HG02642 (cell line): ENCODE results near the gene CNTN3.

Source experiments
- ATAC-seq: cut with Tn5 transposase; IDR thresholded peaks from one replicate; pipeline ENCODE4 v1.9.1; 2021; ENCODE audit warnings: mild to moderate bottlenecking; ENCODE audit not compliant: unreplicated experiment, poor library complexity

CNTN3 gene

DNA sequence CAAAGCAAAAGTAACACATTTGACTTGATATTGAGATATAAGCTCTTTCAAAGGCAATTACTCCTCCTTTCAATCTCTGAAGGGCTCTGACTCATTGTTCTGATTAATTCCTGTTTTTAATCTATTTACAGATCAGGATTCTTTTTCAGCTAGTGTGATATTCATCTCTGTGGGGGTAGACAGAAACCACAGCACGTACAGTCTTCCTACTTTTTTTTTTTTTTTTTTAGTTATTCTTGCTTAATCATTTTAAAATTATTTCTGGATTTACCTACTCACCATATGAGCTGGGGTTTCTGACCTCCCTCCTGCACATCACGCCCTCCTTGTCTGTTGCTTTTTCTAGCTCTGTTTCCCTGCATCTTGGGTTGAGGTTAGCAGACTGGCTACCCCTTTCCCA is 1.4 kb downstream of the CNTN3 start:
- no peak for ATAC-seq

DNA sequence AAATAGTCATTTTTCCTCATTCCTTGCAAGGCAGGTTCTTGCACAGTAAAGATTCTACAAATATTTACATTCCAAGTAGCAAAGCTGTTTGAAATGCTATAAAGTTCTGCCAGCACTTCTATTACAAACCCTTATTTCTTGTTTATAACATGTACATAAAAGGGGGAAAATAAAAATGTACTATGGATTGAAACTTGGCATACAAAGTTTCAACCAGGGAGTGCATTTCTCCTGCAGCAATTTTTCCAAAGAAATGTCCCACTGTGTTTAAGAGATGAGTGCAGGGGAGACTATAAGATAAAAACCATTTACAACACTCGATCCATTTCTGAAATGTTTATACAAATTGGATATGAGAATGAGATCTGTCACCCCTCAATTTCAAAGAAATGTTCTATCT is 3.3 kb downstream of the CNTN3 start:
- no peak for ATAC-seq

DNA sequence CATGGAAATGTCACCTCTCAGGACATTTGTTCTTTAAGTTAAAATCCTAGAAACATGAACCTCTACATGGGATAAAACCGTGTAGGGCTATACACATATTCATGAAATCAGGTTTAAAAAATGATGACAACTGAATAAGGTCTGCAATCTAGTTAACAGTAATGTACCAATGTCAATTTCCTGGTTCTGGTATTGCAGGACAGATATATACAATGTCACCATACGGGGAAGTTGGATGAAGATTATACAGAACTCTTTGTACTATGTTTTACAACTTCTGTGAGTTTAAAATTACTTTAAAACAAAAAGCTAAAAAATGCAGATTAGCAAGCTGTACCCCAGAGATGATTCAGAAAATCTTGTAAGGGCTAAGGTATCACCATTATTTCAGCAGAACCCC is 6.7 kb downstream of the CNTN3 start:
- no peak for ATAC-seq

DNA sequence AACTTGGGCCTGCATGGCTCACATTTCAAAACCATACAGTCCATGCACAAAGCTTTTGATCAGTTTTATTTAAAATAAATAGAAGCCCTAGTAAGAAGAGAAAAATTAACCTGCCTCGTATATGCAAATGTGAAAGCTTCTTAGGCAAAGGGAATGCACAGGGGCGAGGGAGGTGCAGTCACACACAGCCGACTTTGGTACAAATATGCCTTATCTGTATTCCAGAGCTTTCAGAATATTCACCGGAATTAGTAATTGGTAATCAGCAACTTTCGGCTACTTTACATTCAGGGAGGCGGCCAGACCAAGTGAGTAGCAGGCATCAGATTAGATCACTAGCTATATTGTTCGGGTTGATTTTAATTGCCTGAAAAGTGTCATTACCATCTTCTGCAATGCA is 7.5 kb downstream of the CNTN3 start:
- ATAC-seq, result no peak

DNA sequence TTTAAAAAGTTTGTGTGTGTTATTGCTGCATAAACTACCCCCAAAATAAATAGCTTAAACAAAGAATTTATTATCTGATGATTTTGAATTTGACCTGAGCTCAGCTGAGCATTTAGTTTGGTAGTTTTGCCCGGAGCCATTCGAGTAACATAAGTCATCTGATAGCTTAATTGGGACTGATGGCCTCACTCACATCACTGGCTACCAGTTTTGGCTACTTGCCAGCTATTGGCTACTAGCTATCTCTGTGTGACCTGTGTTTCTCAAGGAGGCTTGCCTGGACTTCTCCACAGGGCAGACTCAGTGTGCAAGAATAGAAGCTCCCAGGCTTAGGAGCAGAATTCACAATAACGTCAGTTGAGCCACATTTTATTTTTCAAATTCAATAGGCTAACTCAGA is 9.0 kb downstream of the CNTN3 start:
- no peak for ATAC-seq

DNA sequence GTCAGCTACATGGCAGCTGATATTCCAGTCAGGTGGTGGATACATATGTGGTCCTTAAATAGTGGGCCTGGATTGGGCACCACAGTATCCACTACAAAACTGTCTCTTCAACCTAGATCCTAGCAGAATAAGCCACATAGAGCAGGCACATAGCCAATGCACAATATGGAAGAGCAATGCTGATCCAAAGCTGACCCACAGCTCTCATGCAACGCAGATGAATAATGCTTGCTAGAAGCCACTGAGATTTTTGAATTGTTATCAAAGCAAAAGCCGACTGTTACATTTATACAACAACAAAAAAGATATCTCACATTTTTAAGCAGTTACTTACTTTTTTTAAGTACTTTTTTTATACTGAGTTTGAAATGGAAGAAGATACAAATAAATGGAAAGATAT is 11.2 kb downstream of the CNTN3 start:
- no peak for ATAC-seq

DNA sequence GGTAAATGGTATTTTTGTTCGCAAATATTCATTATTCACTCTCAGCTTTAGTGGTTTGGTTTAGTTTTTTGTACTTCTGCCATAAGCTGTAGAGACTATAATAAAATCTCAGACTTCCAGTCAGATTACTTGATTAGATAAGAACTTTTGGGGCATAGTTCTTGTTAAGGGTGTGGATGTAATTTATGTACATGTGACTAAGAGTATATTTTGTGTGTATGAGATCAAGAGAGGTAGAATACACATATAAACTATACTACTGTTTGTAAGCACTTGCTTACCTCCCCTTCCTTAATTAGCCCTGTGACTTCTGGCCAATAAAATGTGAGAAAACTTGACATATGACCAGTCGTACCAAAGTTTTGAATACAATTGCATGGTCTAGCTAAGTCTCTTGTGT is 12.0 kb downstream of the CNTN3 start:
- ATAC-seq, result no peak

DNA sequence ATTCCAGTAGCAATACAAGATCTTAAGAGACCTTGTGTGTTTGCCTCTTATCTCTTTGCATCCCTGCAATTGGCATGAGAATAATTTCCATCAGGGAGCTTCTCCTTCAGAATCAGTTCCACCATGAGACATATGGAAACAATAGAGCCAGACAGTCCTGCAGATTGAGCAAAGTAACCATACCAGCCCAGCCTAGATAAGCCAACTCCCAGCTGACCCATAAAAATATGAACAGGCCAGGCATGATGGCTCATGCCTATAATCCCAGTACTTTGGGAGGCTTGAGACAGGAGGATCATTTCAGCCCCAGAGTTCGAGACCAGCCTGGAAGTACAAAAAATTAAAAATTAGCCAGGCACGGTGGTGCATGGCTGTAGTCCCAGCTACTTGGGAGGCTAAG is 12.7 kb downstream of the CNTN3 start:
- no peak for ATAC-seq

DNA sequence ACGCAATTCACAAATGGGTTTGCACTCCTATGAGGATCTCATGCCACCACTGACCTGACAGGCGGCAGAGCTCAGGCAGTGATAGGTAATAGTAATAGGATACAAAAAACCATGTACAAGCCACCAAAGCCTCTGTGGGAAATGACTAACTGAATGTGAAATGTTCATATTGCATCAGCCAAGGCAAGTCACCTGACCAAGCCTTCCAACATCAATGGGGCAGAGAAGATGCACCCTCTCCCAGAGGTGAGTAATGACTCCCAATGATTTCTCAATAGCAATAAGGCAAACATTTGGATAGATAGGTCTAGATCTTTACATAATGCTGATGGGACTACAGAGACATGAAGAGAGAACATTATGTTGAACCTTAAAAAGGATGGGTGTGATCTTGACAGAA is 14.9 kb downstream of the CNTN3 start:
- no peak for ATAC-seq

DNA sequence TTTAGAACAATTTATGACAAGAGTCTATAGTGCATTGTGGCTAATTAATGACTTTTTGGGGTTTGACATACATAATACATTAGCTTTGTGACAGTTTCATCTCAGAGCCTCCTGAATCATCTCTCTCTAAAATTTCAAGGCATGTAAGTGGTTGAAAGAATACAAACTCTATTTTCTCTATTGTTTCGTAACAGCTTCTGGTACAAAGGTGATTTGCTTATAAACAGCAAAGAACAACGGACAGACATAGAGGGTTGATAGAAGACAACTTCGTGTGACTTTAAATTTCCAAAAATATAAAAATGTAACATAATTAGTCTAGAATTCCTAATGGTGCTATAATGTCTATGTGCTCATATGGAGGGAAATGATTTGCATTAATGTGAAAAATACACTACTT is 21.3 kb downstream of the CNTN3 start:
- ATAC-seq, result no peak

DNA sequence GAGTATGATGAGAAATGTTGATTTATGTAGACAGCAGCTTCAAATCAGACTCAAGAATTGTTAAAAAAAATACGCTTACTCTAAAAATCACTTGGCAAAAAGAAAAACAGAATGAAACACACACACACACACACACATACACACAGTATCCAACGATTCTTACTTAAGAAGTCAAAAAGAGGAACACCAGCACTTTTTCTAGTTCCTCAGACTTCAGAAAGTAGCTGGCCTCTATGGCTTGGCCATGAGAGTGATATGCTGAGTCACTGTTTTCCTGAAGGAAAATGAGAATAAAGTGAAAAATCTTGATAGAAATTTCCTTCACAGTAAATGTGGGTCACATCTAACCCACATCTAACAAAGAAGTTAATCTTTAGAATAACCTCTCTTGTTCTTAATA is 22.1 kb downstream of the CNTN3 start:
- ATAC-seq, result no peak

DNA sequence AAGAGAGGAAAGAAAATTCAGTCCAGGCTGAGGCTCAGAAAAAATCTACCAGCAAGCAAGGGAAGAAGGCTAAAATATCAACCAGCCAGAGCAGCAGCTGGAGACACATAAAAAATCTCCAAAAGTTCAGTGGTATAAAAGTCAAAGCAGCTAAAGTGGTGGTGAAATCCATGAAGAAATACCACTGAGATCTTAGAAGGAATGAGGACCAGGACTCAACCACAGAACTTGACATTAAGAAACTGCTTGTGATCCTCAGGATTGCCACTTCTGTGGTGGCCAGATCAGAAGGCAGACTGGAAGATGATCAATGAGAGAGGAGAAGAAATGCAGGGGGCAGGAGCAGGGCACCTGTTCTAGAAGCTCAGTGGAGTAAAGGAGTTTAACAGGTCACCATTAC is 22.5 kb downstream of the CNTN3 start:
- no peak for ATAC-seq

DNA sequence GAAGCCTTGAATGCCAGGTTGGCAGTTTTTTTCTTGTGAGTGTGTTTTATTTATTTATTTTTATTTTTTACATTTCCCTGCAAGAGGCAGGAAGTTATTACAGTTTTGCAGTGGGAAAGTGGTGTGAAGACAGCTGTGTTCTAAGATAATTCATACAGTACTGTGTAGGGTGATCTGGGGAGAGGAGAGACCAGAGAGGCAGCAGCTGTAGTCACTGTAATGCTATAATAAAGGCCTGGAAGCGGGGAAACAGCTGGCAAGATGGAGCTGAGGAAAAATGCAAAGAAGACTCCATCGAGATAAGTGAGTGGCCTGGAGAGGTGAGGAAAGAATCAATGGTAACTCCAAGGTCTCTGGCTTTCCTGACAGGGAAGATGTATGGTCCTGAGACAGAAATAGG is 23.1 kb downstream of the CNTN3 start:
- ATAC-seq, result no peak

DNA sequence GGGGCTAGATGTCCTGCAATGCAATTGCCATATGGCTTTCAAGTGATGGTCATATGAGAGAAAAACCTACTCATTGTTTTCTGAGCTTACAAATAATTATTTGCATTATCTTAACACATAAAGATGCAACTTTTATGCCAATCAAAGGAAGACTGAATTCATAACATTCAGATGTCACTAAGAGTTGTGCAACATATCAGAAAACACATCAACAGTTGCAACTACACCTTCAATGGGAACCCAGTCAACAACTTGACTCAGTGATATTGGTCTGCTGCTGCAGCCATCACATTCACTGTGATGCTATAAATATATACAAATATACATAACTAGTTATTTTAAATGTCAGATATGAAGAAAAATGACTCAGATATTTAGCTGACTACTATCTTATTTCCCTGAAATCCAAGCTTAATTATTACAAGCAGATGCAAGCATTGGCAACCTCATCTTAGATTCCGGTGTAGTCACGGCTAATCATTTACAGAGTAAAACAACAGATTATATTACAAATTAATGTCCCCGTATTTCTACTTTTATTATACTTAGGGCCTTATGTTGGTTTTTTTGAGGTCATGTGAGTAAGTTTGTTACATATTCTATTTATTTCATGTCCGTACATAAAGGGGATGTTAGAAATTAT is 23.7 kb downstream of the CNTN3 start:
- ATAC-seq, result no peak

DNA sequence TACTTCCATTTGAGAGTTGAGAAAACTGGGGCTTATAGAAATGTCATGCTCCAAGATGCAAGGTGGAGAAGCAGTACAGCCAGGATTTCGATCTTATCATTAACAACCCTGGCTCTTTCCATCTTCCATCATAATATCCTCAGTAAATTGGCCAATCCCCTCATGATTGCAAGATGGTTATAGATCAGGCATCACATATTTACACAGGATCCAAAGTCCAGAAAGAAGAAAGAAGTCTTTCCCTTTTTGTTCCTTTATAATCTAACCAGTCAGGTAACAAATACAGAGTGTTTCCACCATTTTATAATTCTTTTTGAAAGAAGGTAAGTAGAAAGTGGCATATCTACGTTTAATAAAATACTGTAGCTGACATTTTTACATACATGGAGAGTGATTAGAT is 29.7 kb downstream of the CNTN3 start:
- no peak for ATAC-seq

DNA sequence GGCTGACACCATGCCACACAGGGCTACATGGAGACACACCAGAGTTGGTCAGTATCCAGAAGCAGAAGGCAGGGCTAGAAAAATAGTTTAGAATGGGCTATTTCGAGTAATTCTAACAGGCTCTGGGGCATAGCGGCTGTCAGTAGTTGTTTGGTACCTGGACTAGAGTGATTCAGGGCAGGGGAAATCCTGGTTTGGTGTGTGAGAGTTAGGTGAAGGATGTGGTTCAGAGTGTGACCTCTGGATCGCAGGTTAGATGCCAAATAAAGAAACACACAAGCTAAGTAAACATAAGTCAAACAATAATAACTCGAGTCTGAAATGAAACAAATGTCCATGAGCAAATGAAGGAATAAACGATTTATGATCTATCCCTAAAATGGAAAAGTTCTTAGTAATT is 31.5 kb downstream of the CNTN3 start:
- no peak for ATAC-seq

DNA sequence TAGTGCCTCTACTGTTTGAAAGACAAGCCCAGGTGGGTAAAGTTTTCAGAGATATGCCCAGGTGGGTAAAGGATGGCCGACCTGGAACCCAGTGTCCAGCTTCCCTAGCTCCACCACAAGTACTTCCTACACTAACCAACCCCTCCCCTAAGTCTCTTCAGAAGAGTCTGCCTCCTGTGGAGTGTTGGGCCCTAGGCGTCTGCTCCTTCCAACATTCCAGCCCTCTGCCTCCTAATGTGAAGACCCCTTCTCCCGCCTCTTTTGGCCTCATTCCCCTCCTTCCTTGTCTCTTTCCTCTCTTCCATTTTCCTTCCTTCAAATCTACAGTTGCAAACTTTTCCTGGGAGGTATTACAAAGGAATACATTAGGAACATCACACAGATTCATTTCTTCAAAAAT is 38.6 kb downstream of the CNTN3 start:
- ATAC-seq, result no peak

DNA sequence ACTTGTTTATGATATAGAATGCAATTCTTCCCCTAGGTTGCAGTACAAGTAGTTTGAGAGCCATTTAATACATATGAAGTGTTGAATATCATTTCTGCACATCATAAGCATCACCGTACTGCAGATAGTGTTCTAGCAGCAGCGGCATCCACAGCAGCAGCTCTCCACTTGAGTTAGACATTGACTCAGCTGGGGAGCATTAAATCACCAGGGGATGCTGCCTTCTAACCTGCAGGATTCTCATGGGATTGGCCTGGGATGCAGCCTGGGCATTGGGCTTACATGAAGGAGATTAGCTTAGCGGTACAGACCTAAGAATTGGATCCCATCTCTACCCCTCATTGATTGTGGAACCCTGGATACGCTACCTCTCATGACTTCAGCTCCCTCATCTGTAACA is 43.3 kb downstream of the CNTN3 start:
- no peak for ATAC-seq
